PC-9 (cell line): ENCODE measurements around the gene PLEKHA6.

ENCODE experiments used
- CTCF ChIP-seq: fragments of 200-600 bp; sonication (generic); conservative IDR thresholded peaks from 2 replicates; pipeline ENCODE4 v1.6.1; 2017; ENCODE audit warnings: mixed run types, antibody characterized with exemption, mild to moderate bottlenecking, moderate library complexity
- EZH2 ChIP-seq: fragments of 200-600 bp; sonication (generic); IDR thresholded peaks from 2 replicates; pipeline ENCODE4 v1.8.0; 2017; ENCODE audit warnings: antibody characterized with exemption, low read depth

GRCh38 chr1:204321051-204321450 lies 38.7 kb downstream of the PLEKHA6 start:
- TF ChIP-seq CTCF (no peak), EZH2 (no peak)
